HEK293 (cell line): Measurements from ENCODE around the gene CDC25A.

ENCODE experiments used
- CTCF ChIA-PET: fragments of 350-600 bp; formaldehyde crosslinking; extraction: SDS; loops from one replicate; lab custom pipeline; 2021; ENCODE audit warnings: antibody characterized with exemption; lab: Yijun Ruan, JAX
- POLR2A ChIA-PET: fragments of 300-600 bp; formaldehyde crosslinking; extraction: SDS; loops from one replicate; lab custom pipeline; 2020; ENCODE audit warnings: antibody characterized with exemption, inconsistent platforms; lab: Yijun Ruan, JAX
- H3K27ac ChIP-seq: fragments of 200-500 bp; sonication (Bioruptor generic); 2 replicates; pipeline ENCODE4 v1.5.1; 2014; ENCODE audit warnings: low read depth, low read length, control low read depth, inconsistent platforms; ENCODE audit errors: extremely low read depth
- H3K36me3 ChIP-seq, 2 experiments: fragments of 200-500 bp in 1 of 2; sonication (Bioruptor generic) in 1 of 2; 1 replicate in 1 of 2; 2 replicates in 1 of 2; pipeline ENCODE4 v1.5.1; 2014 to 2017; ENCODE audit warnings: inconsistent platforms in 2 of 2, low read length in 2 of 2; ENCODE audit not compliant: control insufficient read depth in 2 of 2, insufficient read depth in 1 of 2
- H3K4me1 ChIP-seq: fragments of 200-500 bp; sonication (Bioruptor generic); 2 replicates; pipeline ENCODE4 v1.5.1; 2014; ENCODE audit warnings: mild to moderate bottlenecking, low read length, inconsistent platforms; ENCODE audit not compliant: control insufficient read depth, insufficient read depth
- H3K4me3 ChIP-seq: 2 replicates; pipeline ENCODE4 v1.5.1; 2011; ENCODE audit warnings: low read depth, mild to moderate bottlenecking, control low read depth, low read length, moderate library complexity
- H3K9me3 ChIP-seq: fragments of 200-500 bp; sonication (Bioruptor generic); 2 replicates; pipeline ENCODE4 v1.5.1; 2014; ENCODE audit warnings: low read depth, low read length, inconsistent platforms; ENCODE audit not compliant: control insufficient read depth, insufficient read depth
- BCL11A ChIP-seq: fragments of 450-650 bp; formaldehyde crosslinking; IDR thresholded peaks from 2 replicates; pipeline ENCODE4 v1.5.1; 2016; ENCODE audit warnings: low read depth, missing biosample characterization, missing genetic modification characterization
- BCL11B ChIP-seq: fragments of 450-650 bp; formaldehyde crosslinking; IDR thresholded peaks from 2 replicates; pipeline ENCODE4 v1.5.1; 2016; ENCODE audit warnings: low read depth, missing biosample characterization, missing genetic modification characterization
- HOXC10 ChIP-seq: sonication (generic); formaldehyde crosslinking; IDR thresholded peaks from 2 replicates; pipeline ENCODE4 v1.8.1; 2023; ENCODE audit warnings: mild to moderate bottlenecking, missing genetic modification reagents
- KLF1 ChIP-seq: fragments of 450-650 bp; formaldehyde crosslinking; IDR thresholded peaks from 2 replicates; pipeline ENCODE4 v1.5.1; 2016; ENCODE audit warnings: missing biosample characterization, missing genetic modification characterization
- KLF16 ChIP-seq: fragments of 450-650 bp; formaldehyde crosslinking; IDR thresholded peaks from 2 replicates; pipeline ENCODE4 v1.5.1; 2017; ENCODE audit warnings: missing biosample characterization, missing genetic modification characterization
- MYNN ChIP-seq: fragments of 450-650 bp; formaldehyde crosslinking; IDR thresholded peaks from 2 replicates; pipeline ENCODE4 v1.5.1; 2016; ENCODE audit warnings: missing biosample characterization, missing genetic modification characterization, borderline replicate concordance
- OSR2 ChIP-seq: fragments of 450-650 bp; formaldehyde crosslinking; IDR thresholded peaks from 2 replicates; pipeline ENCODE4 v1.5.1; 2016; ENCODE audit warnings: missing biosample characterization, missing genetic modification characterization
- PRDM10 ChIP-seq: fragments of 450-650 bp; formaldehyde crosslinking; IDR thresholded peaks from 2 replicates; pipeline ENCODE4 v1.5.1; 2016; ENCODE audit warnings: missing biosample characterization, missing genetic modification characterization
- RBAK ChIP-seq: fragments of 450-650 bp; formaldehyde crosslinking; IDR thresholded peaks from 2 replicates; pipeline ENCODE4 v1.5.1; 2016; ENCODE audit warnings: missing biosample characterization, missing genetic modification characterization
- YY2 ChIP-seq: fragments of 450-650 bp; formaldehyde crosslinking; IDR thresholded peaks from 2 replicates; pipeline ENCODE4 v1.5.1; 2016; ENCODE audit warnings: missing biosample characterization, missing genetic modification characterization
- ZBTB20 ChIP-seq: fragments of 450-650 bp; formaldehyde crosslinking; IDR thresholded peaks from 2 replicates; pipeline ENCODE4 v1.5.1; 2016; ENCODE audit warnings: missing biosample characterization, missing genetic modification characterization
- ZBTB7A ChIP-seq: fragments of 450-650 bp; formaldehyde crosslinking; IDR thresholded peaks from 2 replicates; pipeline ENCODE4 v1.5.1; 2016; ENCODE audit warnings: low read depth, missing biosample characterization, missing genetic modification characterization
- ZEB2 ChIP-seq: fragments of 450-650 bp; formaldehyde crosslinking; IDR thresholded peaks from 2 replicates; pipeline ENCODE4 v1.5.1; 2016; ENCODE audit warnings: missing biosample characterization, missing genetic modification characterization
- ZNF133 ChIP-seq: fragments of 450-650 bp; formaldehyde crosslinking; IDR thresholded peaks from 2 replicates; pipeline ENCODE4 v1.5.1; 2016; ENCODE audit warnings: missing biosample characterization, missing genetic modification characterization
- ZNF146 ChIP-seq: fragments of 450-650 bp; formaldehyde crosslinking; IDR thresholded peaks from 2 replicates; pipeline ENCODE4 v1.5.1; 2016; ENCODE audit warnings: missing biosample characterization, missing genetic modification characterization
- ZNF274 ChIP-seq, 2 experiments: fragments of 200-500 bp in 1 of 2; fragments of 450-650 bp in 1 of 2; sonication (Bioruptor generic) in 1 of 2; formaldehyde crosslinking in 1 of 2; IDR thresholded peaks; 2 replicates each; pipeline versions ENCODE4 v1.5.1 to v1.6.1; 2014 to 2016; ENCODE audit warnings: borderline replicate concordance in 1 of 2, inconsistent platforms in 1 of 2, low read length in 1 of 2, missing biosample characterization in 1 of 2, missing genetic modification characterization in 1 of 2
- ZNF280D ChIP-seq: fragments of 450-650 bp; formaldehyde crosslinking; IDR thresholded peaks from 2 replicates; pipeline ENCODE4 v1.5.1; 2016; ENCODE audit warnings: missing biosample characterization, missing genetic modification characterization
- ZNF335 ChIP-seq: fragments of 450-650 bp; formaldehyde crosslinking; conservative IDR thresholded peaks from 2 replicates; pipeline ENCODE4 v1.5.1; 2016; ENCODE audit warnings: missing biosample characterization, missing genetic modification characterization
- ZNF37A ChIP-seq: fragments of 450-650 bp; IDR thresholded peaks from 2 replicates; pipeline ENCODE4 v1.5.1; 2018; ENCODE audit warnings: missing biosample characterization, missing genetic modification characterization
- ZNF501 ChIP-seq: fragments of 450-650 bp; formaldehyde crosslinking; IDR thresholded peaks from 2 replicates; pipeline ENCODE4 v1.5.1; 2016; ENCODE audit warnings: missing biosample characterization, missing genetic modification characterization
- ZNF549 ChIP-seq: fragments of 450-650 bp; IDR thresholded peaks from 2 replicates; pipeline ENCODE4 v1.5.1; 2018; ENCODE audit warnings: missing biosample characterization, missing genetic modification characterization, mild to moderate bottlenecking, inconsistent platforms, moderate library complexity
- ZNF558 ChIP-seq: fragments of 450-650 bp; formaldehyde crosslinking; IDR thresholded peaks from 2 replicates; pipeline ENCODE4 v1.5.1; 2016; ENCODE audit warnings: missing biosample characterization, missing genetic modification characterization
- ZNF629 ChIP-seq: fragments of 450-650 bp; formaldehyde crosslinking; IDR thresholded peaks from 2 replicates; pipeline ENCODE4 v1.5.1; 2017; ENCODE audit warnings: missing biosample characterization, missing genetic modification characterization
- ZNF660 ChIP-seq: fragments of 450-650 bp; IDR thresholded peaks from 2 replicates; pipeline ENCODE4 v1.5.1; 2018; ENCODE audit warnings: missing biosample characterization, mild to moderate bottlenecking, missing genetic modification characterization
- ZSCAN30 ChIP-seq: fragments of 450-650 bp; IDR thresholded peaks from 2 replicates; pipeline ENCODE4 v1.5.1; 2018; ENCODE audit warnings: missing biosample characterization, mild to moderate bottlenecking, missing genetic modification characterization, moderate library complexity
- ZSCAN5A ChIP-seq: fragments of 450-650 bp; formaldehyde crosslinking; IDR thresholded peaks from 2 replicates; pipeline ENCODE4 v1.5.1; 2016; ENCODE audit warnings: missing biosample characterization, missing genetic modification characterization
- TF ChIP-seq, protein P1 (sequence below): fragments of 450-650 bp; formaldehyde crosslinking; IDR thresholded peaks from 2 replicates; pipeline ENCODE4 v1.5.1; 2017; ENCODE audit warnings: missing biosample characterization, mild to moderate bottlenecking, missing genetic modification characterization, moderate library complexity

The CDC25A gene

GRCh38 chr3:48184299-48184698 lies 3.9 kb downstream of the CDC25A start:
- no peak overlapping the region for H3K27ac ChIP-seq
- no peaks in the 10 kb centered on the region for H3K9me3 ChIP-seq
- ChIA-PET POLR2A (interaction anchor here (0.6 kb wide), 1 partner anchor 349 kb away, joined by 4 read pairs; no protein-coding TSS in a partner anchor), CTCF (no interaction called here)
- TF ChIP-seq ZBTB7A (tag by site-specific recombination), result no peak
- no peak for TF ChIP-seq YY2 (tag by site-specific recombination)
- no peak for TF ChIP-seq ZNF133 (tag by site-specific recombination)
- TF ChIP-seq ZEB2 (tag by site-specific recombination), result no peak
- no peak for TF ChIP-seq KLF1 (tag by site-specific recombination)
- TF ChIP-seq ZNF558, result no peak
- no peak for TF ChIP-seq KLF16
- no peak for TF ChIP-seq HOXC10
- no peak for TF ChIP-seq ZNF280D (tag by site-specific recombination)
- no peak for TF ChIP-seq OSR2 (tag by site-specific recombination)
- TF ChIP-seq ZBTB20, result no peak
- TF ChIP-seq BCL11A, result no peak
- no peak for TF ChIP-seq ZNF335 (tag by site-specific recombination)
- TF ChIP-seq, protein P1, sequence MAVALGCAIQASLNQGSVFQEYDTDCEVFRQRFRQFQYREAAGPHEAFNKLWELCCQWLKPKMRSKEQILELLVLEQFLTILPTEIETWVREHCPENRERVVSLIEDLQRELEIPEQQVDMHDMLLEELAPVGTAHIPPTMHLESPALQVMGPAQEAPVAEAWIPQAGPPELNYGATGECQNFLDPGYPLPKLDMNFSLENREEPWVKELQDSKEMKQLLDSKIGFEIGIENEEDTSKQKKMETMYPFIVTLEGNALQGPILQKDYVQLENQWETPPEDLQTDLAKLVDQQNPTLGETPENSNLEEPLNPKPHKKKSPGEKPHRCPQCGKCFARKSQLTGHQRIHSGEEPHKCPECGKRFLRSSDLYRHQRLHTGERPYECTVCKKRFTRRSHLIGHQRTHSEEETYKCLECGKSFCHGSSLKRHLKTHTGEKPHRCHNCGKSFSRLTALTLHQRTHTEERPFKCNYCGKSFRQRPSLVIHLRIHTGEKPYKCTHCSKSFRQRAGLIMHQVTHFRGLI (tag by site-specific recombination), result no peak
- no peak for TF ChIP-seq BCL11B
- no peak for TF ChIP-seq ZNF37A
- TF ChIP-seq ZNF274 (IDR thresholded peaks at IDR 0.05; ENCODE audit: low read length), result no peak
- no peak for TF ChIP-seq ZNF274 (tag by site-specific recombination; IDR thresholded peaks at IDR 0.05; ENCODE audit: borderline replicate concordance)
- no peak for TF ChIP-seq ZNF629 (tag by site-specific recombination)
- H3K4me1 ChIP-seq, result no peaks in the 10 kb centered on the region
- H3K4me3 ChIP-seq, result no peak overlapping the region
- peaks cover 29 to 77% of the 10 kb centered on the region in 2 experiments for H3K36me3 ChIP-seq

DNA sequence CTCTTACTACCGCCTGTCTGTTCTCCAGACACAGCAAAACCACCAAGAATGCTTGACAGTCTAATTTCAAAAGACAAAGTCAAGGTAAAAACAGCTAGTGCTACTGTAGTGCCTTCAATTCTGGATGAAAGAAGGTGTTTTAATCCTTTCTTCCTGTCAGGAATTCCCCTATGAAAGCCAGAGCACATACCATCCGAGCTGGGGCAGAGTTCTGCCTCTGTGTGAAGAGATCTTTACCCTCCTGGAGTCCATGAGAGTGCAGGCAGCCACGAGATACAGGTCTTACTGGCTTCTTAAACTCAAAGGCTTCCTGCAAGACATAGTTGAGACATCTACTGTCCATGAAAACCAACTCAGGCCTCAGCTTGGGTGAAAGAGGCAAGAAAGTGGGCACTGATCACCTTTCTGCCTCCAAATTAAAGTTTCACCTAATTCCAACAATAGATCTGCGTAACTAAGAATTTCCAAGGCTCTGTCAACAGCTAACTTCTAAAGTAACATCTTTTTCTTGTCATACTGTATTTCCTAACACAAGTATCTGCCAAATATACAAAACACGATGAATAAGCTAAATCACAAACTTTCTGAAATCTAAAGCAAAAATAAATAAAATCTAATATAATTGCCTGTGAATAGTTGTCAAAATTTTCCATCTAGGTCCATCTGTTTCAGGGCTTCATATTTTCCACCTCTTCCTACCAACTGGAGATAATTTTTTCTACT lies 7.5 kb downstream of the CDC25A start:
- ChIA-PET POLR2A (interaction anchor here (0.7 kb wide), 1 partner anchor 61 kb away, joined by 4 read pairs; no protein-coding TSS in a partner anchor), CTCF (no interaction called here)
- Histone ChIP-seq H3K4me3 (no peak overlapping the region), H3K36me3 (peaks cover 39 to 99% of the 10 kb centered on the region in 2 experiments), H3K9me3 (no peaks in the 10 kb centered on the region), H3K4me1 (no peaks in the 10 kb centered on the region), H3K27ac (no peak overlapping the region)
- TF ChIP-seq ZNF501 (tag by site-specific recombination) (no peak), BCL11A (no peak), ZNF660 (tag by site-specific recombination) (no peak), ZSCAN30 (tag by site-specific recombination) (no peak), ZSCAN5A (no peak), PRDM10 (no peak), MYNN (tag by site-specific recombination) (no peak), ZNF549 (tag by site-specific recombination) (no peak), RBAK (tag by site-specific recombination) (no peak), ZNF146 (tag by site-specific recombination) (no peak), KLF16 (no peak)
